Ramos (cell line): Measurements from ENCODE around the gene ADRB1.

ENCODE experiments used
- in situ Hi-C: fragments of 300-500 bp; cut with MboI; formaldehyde crosslinking; loops from one replicate; pipeline ENCODE4 v1.14.3; 2022; ENCODE audit warnings: low sequenced_read_pairs; ENCODE audit not compliant: unreplicated experiment

ADRB1 gene

DNA sequence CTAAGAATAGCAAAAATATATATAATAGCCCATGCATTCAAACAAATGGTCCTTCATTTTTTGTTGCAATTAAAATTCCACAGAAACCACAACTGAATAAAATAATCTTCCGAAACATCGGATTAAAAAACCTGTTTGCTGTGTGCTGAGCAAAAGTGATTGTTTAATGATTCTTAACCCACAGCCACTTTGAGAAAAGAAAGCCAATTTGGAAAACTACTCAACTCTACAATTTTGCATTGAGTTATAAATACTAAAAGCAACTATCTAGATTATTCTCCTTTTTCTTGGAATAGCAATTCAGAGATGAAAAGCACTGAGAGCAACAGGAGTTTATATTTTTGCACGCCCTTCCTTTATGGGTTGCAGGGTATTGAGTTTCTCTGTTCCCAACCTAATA is 8.0 kb downstream of the ADRB1 start:
- in situ Hi-C loops = no loop called here

- in situ Hi-C loops = no loop called here
Measured at GRCh38 chr10:114052255-114052654, 8.6 kb downstream of the ADRB1 start.

DNA sequence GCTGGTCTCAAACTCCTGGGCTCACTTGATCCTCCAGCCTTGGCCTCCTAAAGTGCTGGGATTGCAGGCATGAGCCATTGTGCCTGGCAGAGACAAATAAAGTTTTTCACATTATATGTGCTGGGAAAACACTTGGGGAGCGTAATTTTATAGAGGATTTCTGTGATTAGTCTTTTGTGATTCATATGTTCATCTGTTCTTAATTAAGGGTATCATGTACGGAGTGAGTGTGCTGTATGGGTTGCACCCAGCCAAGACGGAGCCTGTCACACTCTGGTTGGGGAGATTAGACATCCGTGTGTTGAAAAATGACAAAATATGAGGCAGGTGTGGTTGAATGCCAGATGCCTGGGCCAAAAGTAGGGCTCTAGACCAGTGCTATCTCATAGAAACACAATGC is 10.3 kb downstream of the ADRB1 start:
- in situ Hi-C loops = no loop called here

DNA sequence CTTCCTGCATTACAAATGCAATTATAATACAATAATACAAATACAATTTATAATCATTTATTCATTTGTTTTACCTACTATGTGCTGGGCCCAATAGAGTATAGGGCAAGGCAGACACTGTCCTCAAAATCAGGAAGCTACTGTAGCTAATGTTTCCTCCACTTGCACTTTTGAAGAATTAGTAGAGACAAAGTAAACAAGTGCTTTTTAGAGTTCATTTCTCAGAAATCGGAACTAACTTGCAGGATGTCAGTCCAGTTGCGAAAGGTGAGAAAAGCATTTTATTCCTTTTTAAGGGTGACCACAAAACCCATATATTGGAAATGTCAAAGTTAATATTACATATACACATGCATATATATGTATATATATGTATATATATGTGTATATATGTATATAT is 14.2 kb downstream of the ADRB1 start:
- in situ Hi-C loops = no loop called here

DNA sequence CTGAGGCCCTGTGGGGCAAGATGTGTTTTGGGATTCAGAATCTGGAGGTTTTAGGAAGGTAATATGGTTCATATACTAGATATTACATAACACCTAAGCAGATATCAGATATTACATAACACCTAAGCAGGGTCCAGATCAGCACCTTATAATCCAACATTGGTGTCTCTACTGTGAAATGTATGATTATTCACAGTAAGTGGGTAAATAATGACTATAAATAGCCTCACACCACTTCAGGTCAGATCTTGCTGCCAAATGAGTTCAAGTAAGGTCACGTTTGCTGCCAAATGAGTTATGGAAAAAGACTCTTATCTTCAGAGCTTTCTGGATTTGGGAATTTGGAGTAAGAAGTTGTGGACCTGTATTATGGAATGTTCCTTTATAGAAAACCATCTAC is 14.6 kb downstream of the ADRB1 start:
- in situ Hi-C loops = no loop called here

GRCh38 chr10:114059561-114059960 is 15.9 kb downstream of the ADRB1 start:
- in situ Hi-C loops = no loop called here

DNA sequence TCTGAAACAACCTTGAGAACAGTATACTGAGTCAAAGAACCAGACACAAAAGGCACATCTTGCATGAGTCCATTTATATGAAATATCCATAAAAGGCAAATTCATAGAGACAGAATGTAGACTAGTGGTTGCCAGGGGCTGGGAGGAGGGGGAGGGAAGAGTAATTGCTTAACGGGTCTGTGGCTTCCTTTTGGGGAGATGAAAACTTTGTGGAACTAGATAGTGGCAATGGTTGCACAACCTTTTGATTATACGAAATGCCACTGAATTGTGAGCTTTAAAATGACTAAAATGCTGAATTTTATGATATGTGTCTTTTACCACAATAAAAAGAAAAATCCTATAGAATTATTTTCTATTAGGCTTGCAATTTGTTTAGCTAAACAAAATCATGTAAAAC is 16.8 kb downstream of the ADRB1 start:
- in situ Hi-C loops = no loop called here

DNA sequence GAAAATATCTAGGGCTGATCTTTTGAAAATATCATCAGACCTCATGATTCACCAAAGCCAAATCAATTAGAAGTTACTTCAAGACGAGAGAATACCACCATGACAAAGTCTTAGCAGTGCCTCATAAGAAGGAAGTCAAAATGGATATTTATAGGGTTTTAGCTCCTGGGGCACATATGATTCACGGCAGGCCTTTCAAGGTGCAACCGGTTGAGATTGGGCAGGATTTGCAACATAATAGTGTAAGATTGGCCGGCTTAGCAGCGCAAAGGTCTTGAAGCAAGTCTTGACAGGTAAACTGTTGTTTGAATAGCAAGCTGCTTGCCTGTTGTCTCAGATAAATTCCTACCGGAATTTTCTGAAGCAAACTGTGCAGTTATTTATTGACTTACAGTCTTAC is 17.5 kb downstream of the ADRB1 start:
- in situ Hi-C loops = no loop called here

DNA sequence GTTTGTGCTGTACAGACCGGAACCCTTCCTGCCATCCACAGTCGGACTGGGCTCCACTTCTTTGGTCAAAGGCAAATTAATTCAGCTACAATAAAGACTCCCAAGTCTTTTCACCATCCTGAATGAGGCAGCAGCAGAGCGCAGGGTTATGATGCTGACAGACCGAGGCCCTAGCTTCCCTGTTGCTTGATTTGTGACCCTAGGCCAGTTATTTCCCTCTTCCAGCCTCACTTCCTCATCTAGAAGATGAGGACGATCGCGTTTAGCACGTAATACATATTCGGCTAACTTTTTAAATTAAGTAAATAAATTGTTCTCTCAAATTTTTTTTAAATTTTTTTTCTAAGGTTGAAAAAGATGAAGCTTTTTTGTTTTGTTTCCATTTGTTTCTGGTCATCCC is 18.1 kb downstream of the ADRB1 start:
- in situ Hi-C loops = no loop called here

DNA sequence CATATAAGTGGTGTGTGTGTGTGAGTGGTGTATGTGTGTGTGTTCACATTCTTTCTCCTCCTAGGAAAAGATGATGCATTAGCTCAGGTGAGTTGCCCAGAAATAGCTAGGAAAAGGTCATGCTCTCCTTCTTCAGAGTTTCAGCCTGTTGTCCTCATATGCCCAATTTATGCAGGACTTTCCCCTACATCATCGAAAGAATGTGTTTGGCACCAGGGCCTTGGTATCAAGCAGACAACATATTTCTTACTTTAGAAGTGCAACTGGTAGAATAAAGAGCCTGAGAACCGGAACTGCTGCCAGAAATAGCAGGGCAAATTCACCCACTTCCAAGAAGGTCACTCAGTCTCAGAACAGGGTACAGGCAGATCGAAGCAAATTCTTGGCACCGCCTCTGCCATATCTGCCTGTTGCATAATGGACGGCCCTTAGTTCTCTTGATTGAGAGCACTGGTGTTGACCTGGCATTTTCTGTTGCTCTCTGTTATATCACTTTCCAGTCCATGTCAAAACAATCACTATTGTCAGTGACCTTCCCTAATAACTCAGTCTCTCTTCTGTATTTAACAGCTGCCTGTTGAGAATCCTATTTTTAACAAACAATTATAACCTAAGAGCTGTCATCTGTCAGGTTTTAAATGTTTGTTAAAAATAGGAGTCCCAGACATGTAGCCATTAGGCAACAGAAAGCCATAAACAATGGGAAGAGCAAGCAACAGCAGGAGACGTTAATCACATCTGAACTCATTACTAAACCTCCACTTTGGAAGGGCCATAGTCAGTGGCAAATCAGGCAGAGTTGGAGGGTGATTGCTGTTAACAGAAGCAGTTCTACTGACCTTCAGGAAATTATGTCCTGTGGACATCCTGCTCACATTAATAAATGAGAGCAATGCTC is 20.7 kb downstream of the ADRB1 start:
- in situ Hi-C loops = no loop called here

DNA sequence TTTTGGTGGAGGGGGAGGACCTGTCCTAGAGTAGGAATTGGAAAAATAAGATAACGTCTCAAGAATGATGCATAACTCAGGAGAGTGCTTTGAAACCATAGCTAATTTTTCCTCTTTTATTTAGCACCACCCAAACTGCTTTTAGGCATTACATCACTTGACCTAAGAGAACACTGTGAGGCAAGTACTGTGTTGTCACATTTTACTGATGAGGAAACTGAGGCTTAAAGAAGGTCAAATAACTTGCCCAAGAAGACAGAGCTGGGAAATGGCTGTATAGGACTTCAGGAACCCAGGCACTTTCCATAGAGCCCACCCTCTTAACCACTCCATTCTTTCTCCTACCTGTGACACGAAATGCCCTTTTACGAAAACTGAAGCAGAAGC is 21.4 kb downstream of the ADRB1 start:
- in situ Hi-C loops = no loop called here

DNA sequence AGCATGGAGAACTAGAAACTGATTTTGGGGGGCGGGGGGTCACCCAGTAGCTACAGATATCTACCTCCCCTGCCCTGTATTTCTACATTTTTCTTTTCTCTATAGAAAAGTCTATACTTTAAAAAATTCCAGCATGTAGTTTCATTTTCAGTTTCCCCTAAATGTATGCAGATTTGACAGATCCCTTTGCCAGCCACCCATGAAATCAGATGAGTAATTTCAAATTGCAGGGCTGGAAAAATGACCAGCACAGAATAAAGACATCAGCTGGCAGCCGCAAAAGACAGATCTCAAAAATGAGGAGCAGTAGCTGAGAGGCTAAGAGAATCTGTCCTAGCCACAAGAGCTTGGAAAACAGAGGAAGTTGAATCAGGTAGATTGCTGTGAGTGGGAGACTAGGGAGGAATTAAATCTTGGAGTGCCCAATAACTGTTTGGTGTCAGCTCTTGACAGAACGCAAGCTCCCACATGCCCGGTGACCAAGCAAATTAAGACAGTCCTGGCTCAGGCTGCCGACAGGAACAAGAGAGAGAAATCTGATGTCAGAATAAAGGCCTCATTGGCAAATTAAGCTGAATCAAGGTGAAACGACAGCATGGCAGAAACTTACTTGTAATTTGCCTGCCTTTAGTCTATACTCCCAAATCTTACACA is 24.5 kb downstream of the ADRB1 start:
- in situ Hi-C loops = no loop called here

DNA sequence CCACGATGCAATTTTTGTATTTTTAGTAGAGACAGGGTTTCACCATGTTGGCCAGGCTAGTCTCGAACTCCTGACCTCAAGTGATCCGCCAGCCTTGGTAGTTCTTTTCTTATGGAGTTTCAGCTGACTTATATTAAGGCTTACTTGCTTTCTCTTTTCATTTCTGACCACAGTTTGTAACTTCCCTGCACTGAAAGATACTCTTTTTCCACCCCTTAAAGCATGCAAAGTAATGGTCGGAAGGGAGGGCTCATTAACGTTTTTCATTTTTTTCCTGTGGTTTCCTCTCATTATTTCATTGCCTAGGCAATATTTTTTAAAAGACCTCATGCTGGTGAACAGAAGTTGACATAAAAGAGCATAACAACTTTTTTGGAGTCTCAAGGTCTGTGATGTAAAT is 27.0 kb downstream of the ADRB1 start:
- in situ Hi-C loops = no loop called here

- in situ Hi-C loops = no loop called here
Measured at GRCh38 chr10:114071178-114071577, 27.5 kb downstream of the ADRB1 start.

- in situ Hi-C loops = no loop called here
Measured at GRCh38 chr10:114073395-114074186, 29.9 kb downstream of the ADRB1 start.

- in situ Hi-C loops = no loop called here
Measured at GRCh38 chr10:114075093-114075492, 31.4 kb downstream of the ADRB1 start.

- in situ Hi-C loops = no loop called here
Measured at GRCh38 chr10:114077347-114077746, 33.7 kb downstream of the ADRB1 start.

- in situ Hi-C loops = no loop called here
Measured at GRCh38 chr10:114077815-114078219, 34.2 kb downstream of the ADRB1 start.

- in situ Hi-C loops = no loop called here
Measured at GRCh38 chr10:114078346-114078745, 34.7 kb downstream of the ADRB1 start.

- in situ Hi-C loops = no loop called here
Measured at GRCh38 chr10:114079421-114079820, 35.8 kb downstream of the ADRB1 start.
